Loucy (cell line): ENCODE data around the gene KLK1.

Experiments used
- CTCF ChIP-seq: fragments of 200-600 bp; sonication (generic); conservative IDR thresholded peaks from 2 replicates; pipeline ENCODE4 v1.5.1; 2014; ENCODE audit warnings: mild to moderate bottlenecking, antibody characterized with exemption, low read length
- EZH2phosphoT487 ChIP-seq: fragments of 200-600 bp; IDR thresholded peaks from 2 replicates; pipeline ENCODE4 v1.6.1; 2018; ENCODE audit warnings: antibody characterized with exemption, mild to moderate bottlenecking, moderate library complexity, borderline replicate concordance

DNA sequence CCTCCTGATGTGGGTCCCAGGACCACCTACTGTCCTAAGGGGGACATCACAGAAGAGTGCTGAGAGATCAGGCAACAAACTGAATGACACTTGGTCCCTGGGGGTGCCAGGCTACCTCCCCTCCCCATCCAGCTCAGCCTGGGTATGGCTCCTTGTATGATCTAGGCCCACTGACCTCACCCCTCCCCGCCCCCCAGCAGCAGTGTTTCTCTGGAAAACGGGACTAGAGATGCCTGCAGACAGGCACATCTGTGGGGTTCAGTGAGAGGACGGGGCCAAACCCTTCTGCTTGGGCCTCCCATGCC, 24.1 kb downstream of the KLK1 start:
- TF ChIP-seq CTCF = no peak
- TF ChIP-seq EZH2phosphoT487 = no peak
